GM21526 (cell line): ENCODE data around the gene MBTPS1.
"Not testable (repeated sequence)": the region's sequence is repeated elsewhere in the genome, so short reads cannot be mapped to it uniquely, and the experiment has no call there.

ENCODE experiments used
- ATAC-seq: cut with Tn5 transposase; IDR thresholded peaks from one replicate; pipeline ENCODE4 v1.9.1; 2021; ENCODE audit warnings: moderate library complexity; ENCODE audit not compliant: unreplicated experiment, low FRiP score

The MBTPS1 gene

GRCh38 chr16:84137769-84138357, 21.1 kb upstream of the MBTPS1 start:
- no peak for ATAC-seq

GRCh38 chr16:84137287-84137686, 20.5 kb upstream of the MBTPS1 start:
- no peak for ATAC-seq

GRCh38 chr16:84136331-84137125, 19.8 kb upstream of the MBTPS1 start:
- ATAC-seq: no peak

GRCh38 chr16:84132527-84133285, 16.0 kb upstream of the MBTPS1 start:
- ATAC-seq: no peak

GRCh38 chr16:84131117-84131516, 14.4 kb upstream of the MBTPS1 start:
- ATAC-seq: no peak

GRCh38 chr16:84124257-84125073, 7.7 kb upstream of the MBTPS1 start:
- ATAC-seq: no peak

GRCh38 chr16:84121007-84121406, 4.3 kb upstream of the MBTPS1 start:
- no peak for ATAC-seq

- ATAC-seq: no peak
Observed at GRCh38 chr16:84120023-84120422, 3.3 kb upstream of the MBTPS1 start.

GRCh38 chr16:84119368-84119767, 2.6 kb upstream of the MBTPS1 start:
- ATAC-seq: no peak

GRCh38 chr16:84118315-84118714, 1.6 kb upstream of the MBTPS1 start:
- ATAC-seq: not testable (repeated sequence)

- peak; percentile 7 for ATAC-seq
Observed at GRCh38 chr16:84117494-84117843, 727 bp upstream of the MBTPS1 start.

GRCh38 chr16:84115919-84116719, 623 bp downstream of the MBTPS1 start:
- ATAC-seq: peak; percentile 37

- not testable (repeated sequence) for ATAC-seq
Observed at GRCh38 chr16:84111949-84112348, 4.8 kb downstream of the MBTPS1 start.

GRCh38 chr16:84111525-84111924, 5.2 kb downstream of the MBTPS1 start:
- no peak for ATAC-seq

- ATAC-seq: no peak
Observed at GRCh38 chr16:84110527-84110926, 6.2 kb downstream of the MBTPS1 start.

- no peak for ATAC-seq
Observed at GRCh38 chr16:84109598-84110335, 7.0 kb downstream of the MBTPS1 start.

- ATAC-seq: no peak
Observed at GRCh38 chr16:84107921-84108320, 8.8 kb downstream of the MBTPS1 start.

GRCh38 chr16:84105948-84106740, 10.6 kb downstream of the MBTPS1 start:
- ATAC-seq: no peak
